ENCODE results near the gene SH3RF3. TPM values are rescaled to one million over a fixed set of nuclear protein-coding genes. Genes with fewer than 3 reads are reported as not detected.

SH3RF3 gene
- total RNA-seq, 2 donors from 2014 or later = 1.5 to 1.8 TPM

- no peak overlapping the region for H3K4me3 Mint-ChIP-seq
- H3K9me3 Mint-ChIP-seq = peaks cover 18% of the 10 kb centered on the region
- peak; percentile 69 for DNase-seq
- H3K36me3 ChIP-seq (ENCODE audit: control insufficient read depth, insufficient read depth, low read length) = no peaks in the 10 kb centered on the region
- no peak for TF ChIP-seq CTCF (conservative IDR thresholded peaks at IDR 0.05)
- no peak overlapping the region for H3K9ac ChIP-seq (ENCODE audit: extremely low read depth, low read length, poor library complexity, severe bottlenecking)
- no peaks in the 10 kb centered on the region for H3K27me3 Mint-ChIP-seq (ENCODE audit: insufficient read depth)
- no peaks in the 10 kb centered on the region for H3K36me3 Mint-ChIP-seq (ENCODE audit: low read depth)
- H3K4me3 ChIP-seq (ENCODE audit: low read length) = no peak overlapping the region
- H3K27me3 ChIP-seq (ENCODE audit: control insufficient read depth, insufficient read depth, low read length, poor library complexity, severe bottlenecking) = peaks cover 11% of the 10 kb centered on the region
- no peaks in the 10 kb centered on the region for H3K4me1 ChIP-seq (ENCODE audit: control insufficient read depth, insufficient read depth, low read length)
- H3K27ac ChIP-seq (ENCODE audit: low read depth, low read length) = no peak overlapping the region
- 71 to 90% methylated on average over 2 to 4 of the region's 4 CpGs for WGBS, 2 experiments (ENCODE audit: insufficient coverage in 1 of 2, insufficient read length in 1 of 2)
- H3K27ac Mint-ChIP-seq = no peak overlapping the region
- peaks cover 11% of the 10 kb centered on the region for H3K4me1 Mint-ChIP-seq
- H3K9me3 ChIP-seq (ENCODE audit: control insufficient read depth, low read length) = peaks cover 16% of the 10 kb centered on the region
Observed at GRCh38 chr2:109229094-109229675, 100.2 kb downstream of the SH3RF3 start.

- Histone ChIP-seq H3K27ac (ENCODE audit: low read depth, low read length) (no peak overlapping the region), H3K36me3 (ENCODE audit: control insufficient read depth, insufficient read depth, low read length) (no peaks in the 10 kb centered on the region), H3K9ac (ENCODE audit: extremely low read depth, low read length, poor library complexity, severe bottlenecking) (no peak overlapping the region), H3K9me3 (ENCODE audit: control insufficient read depth, low read length) (peaks cover 27% of the 10 kb centered on the region), H3K27me3 (ENCODE audit: control insufficient read depth, insufficient read depth, low read length, poor library complexity, severe bottlenecking) (peaks cover 13% of the 10 kb centered on the region), H3K4me3 (ENCODE audit: low read length) (no peak overlapping the region), H3K4me1 (ENCODE audit: control insufficient read depth, insufficient read depth, low read length) (no peaks in the 10 kb centered on the region)
- Mint-ChIP-seq H3K9me3 (peaks cover 27% of the 10 kb centered on the region), H3K4me1 (peaks cover 11% of the 10 kb centered on the region), H3K27me3 (ENCODE audit: insufficient read depth) (peaks cover 2% of the 10 kb centered on the region), H3K4me3 (no peak overlapping the region), H3K27ac (no peak overlapping the region), H3K36me3 (ENCODE audit: low read depth) (no peaks in the 10 kb centered on the region)
- no peak for DNase-seq
- TF ChIP-seq CTCF (conservative IDR thresholded peaks at IDR 0.05) = no peak
- 91 to 92% methylated on average over 7 of the region's 7 CpGs for WGBS, 2 experiments (ENCODE audit: insufficient coverage in 1 of 2, insufficient read length in 1 of 2)
Observed at GRCh38 chr2:109230941-109231420, 102.0 kb downstream of the SH3RF3 start.

- WGBS, 2 experiments (ENCODE audit: insufficient coverage in 1 of 2, insufficient read length in 1 of 2) = 93 to 100% methylated on average over 2 to 3 of the region's 3 CpGs
- TF ChIP-seq CTCF (conservative IDR thresholded peaks at IDR 0.05) = no peak
- Mint-ChIP-seq H3K4me3 (no peak overlapping the region), H3K9me3 (peaks cover 27% of the 10 kb centered on the region), H3K36me3 (ENCODE audit: low read depth) (no peaks in the 10 kb centered on the region), H3K4me1 (peaks cover 11% of the 10 kb centered on the region), H3K27me3 (ENCODE audit: insufficient read depth) (peaks cover 2% of the 10 kb centered on the region), H3K27ac (no peak overlapping the region)
- no peak overlapping the region for H3K9ac ChIP-seq (ENCODE audit: extremely low read depth, low read length, poor library complexity, severe bottlenecking)
- H3K36me3 ChIP-seq (ENCODE audit: control insufficient read depth, insufficient read depth, low read length) = no peaks in the 10 kb centered on the region
- H3K27ac ChIP-seq (ENCODE audit: low read depth, low read length) = no peak overlapping the region
- peaks cover 17% of the 10 kb centered on the region for H3K27me3 ChIP-seq (ENCODE audit: control insufficient read depth, insufficient read depth, low read length, poor library complexity, severe bottlenecking)
- no peak overlapping the region for H3K4me3 ChIP-seq (ENCODE audit: low read length)
- H3K9me3 ChIP-seq (ENCODE audit: control insufficient read depth, low read length) = peaks cover 27% of the 10 kb centered on the region
- DNase-seq = no peak
- no peaks in the 10 kb centered on the region for H3K4me1 ChIP-seq (ENCODE audit: control insufficient read depth, insufficient read depth, low read length)
Observed at GRCh38 chr2:109231428-109231827, 102.4 kb downstream of the SH3RF3 start.
